GM23248 (cell line): ENCODE results near the gene PET100.

Experiments
- EZH2 ChIP-seq: fragments of 200-600 bp; sonication (generic); IDR thresholded peaks from 2 replicates; pipeline ENCODE4 v1.6.1; 2018; ENCODE audit warnings: antibody characterized with exemption, mild to moderate bottlenecking; ENCODE audit not compliant: insufficient read depth, poor library complexity, severe bottlenecking
- EZH2phosphoT487 ChIP-seq: fragments of 200-600 bp; sonication (generic); IDR thresholded peaks from 2 replicates; pipeline ENCODE4 v1.6.1; 2018; ENCODE audit warnings: antibody characterized with exemption, moderate library complexity, mild to moderate bottlenecking, low read depth; ENCODE audit not compliant: insufficient read depth

DNA sequence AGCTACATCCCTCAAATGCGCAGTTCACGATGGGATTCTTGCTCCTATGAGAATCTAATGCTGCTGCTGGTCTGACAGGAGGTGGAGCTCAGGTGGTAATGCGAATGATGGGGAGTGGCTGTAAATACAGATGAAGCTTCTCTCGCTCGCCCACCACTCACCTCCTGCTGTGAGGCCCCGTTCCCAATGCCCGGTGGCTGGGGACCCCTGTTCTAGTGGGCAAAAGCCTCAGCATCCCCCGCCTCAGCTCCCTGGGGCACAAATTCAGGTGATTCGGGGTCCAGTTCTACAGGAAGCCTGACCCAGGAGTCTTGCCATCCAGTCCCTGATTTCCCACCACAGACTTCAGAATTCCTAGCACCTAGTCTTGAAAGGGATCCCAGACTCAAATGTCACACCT, 42.9 kb downstream of the PET100 start:
- no peak for TF ChIP-seq EZH2
- TF ChIP-seq EZH2phosphoT487 = no peak
